ENCODE measurements around the gene P2RY11. TPM values are rescaled to one million over a fixed set of nuclear protein-coding genes. Genes with fewer than 3 reads are reported as not detected.

P2RY11 gene
- total and polyA plus RNA-seq, 12 donors = 0.77 to 21.5 (median 6.5) TPM

- DNase-seq = no peak
- Histone ChIP-seq H3K4me1 (replicated peaks in 1 of 2) (no peaks in the 10 kb centered on the region), H3K36me3 (replicated peaks in 1 of 2) (no peaks in the 10 kb centered on the region), H3K4me3 (no peak overlapping the region), H3K27me3 (no peaks in the 10 kb centered on the region), H3K9me3 (replicated peaks in 1 of 3) (peaks cover 0 to 4% (median 0%) of the 10 kb centered on the region in 3 donors), H3K27ac (no peak overlapping the region)
- 70 to 78% (median 75%) methylated on average over 14 to 22 of the region's 22 CpGs for WGBS, 4 donors
- TF ChIP-seq POLR2A (IDR thresholded peaks at IDR 0.05) = no peak
- TF ChIP-seq, protein P1, sequence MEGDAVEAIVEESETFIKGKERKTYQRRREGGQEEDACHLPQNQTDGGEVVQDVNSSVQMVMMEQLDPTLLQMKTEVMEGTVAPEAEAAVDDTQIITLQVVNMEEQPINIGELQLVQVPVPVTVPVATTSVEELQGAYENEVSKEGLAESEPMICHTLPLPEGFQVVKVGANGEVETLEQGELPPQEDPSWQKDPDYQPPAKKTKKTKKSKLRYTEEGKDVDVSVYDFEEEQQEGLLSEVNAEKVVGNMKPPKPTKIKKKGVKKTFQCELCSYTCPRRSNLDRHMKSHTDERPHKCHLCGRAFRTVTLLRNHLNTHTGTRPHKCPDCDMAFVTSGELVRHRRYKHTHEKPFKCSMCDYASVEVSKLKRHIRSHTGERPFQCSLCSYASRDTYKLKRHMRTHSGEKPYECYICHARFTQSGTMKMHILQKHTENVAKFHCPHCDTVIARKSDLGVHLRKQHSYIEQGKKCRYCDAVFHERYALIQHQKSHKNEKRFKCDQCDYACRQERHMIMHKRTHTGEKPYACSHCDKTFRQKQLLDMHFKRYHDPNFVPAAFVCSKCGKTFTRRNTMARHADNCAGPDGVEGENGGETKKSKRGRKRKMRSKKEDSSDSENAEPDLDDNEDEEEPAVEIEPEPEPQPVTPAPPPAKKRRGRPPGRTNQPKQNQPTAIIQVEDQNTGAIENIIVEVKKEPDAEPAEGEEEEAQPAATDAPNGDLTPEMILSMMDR (IDR thresholded peaks at IDR 0.05) = no peak
- intact Hi-C loops (cut with DNase I) = no loop called here
Observed at GRCh38 chr19:10070730-10071446, 40.6 kb upstream of the P2RY11 start.

- peaks cover 0 to 4% (median 0%) of the 10 kb centered on the region in 3 donors for H3K9me3 ChIP-seq (replicated peaks in 1 of 3)
- no peaks in the 10 kb centered on the region for H3K36me3 ChIP-seq (replicated peaks in 1 of 2)
- intact Hi-C loops (cut with DNase I) = no loop called here
- DNase-seq = no peak
- H3K4me1 ChIP-seq (replicated peaks in 1 of 2) = no peaks in the 10 kb centered on the region
- no peak for TF ChIP-seq POLR2A (IDR thresholded peaks at IDR 0.05)
- TF ChIP-seq, protein P1 (IDR thresholded peaks at IDR 0.05) = peak in 2 of 6 experiments; percentile 8 to 34
- H3K4me3 ChIP-seq = no peak overlapping the region
- H3K27me3 ChIP-seq = no peaks in the 10 kb centered on the region
- whole genome bisulfite sequencing, 4 donors = 10 to 66% (median 53%) methylated on average over 1 to 2 of the region's 2 CpGs
- no peak overlapping the region for H3K27ac ChIP-seq
Observed at GRCh38 chr19:10074153-10074552, 37.3 kb upstream of the P2RY11 start.

GRCh38 chr19:10076535-10076934 lies 35.0 kb upstream of the P2RY11 start:
- TF ChIP-seq POLR2A (IDR thresholded peaks at IDR 0.05) = no peak
- TF ChIP-seq, protein P1 (IDR thresholded peaks at IDR 0.05) = no peak
- H3K27me3 ChIP-seq = no peaks in the 10 kb centered on the region
- WGBS, 4 donors = 76 to 82% (median 80%) methylated on average over 6 of the region's 6 CpGs
- H3K4me3 ChIP-seq = no peak overlapping the region
- H3K27ac ChIP-seq = no peak overlapping the region
- no peaks in the 10 kb centered on the region for H3K4me1 ChIP-seq (replicated peaks in 1 of 2)
- H3K9me3 ChIP-seq (replicated peaks in 1 of 3) = peaks cover 0 to 4% (median 0%) of the 10 kb centered on the region in 3 donors
- H3K36me3 ChIP-seq (replicated peaks in 1 of 2) = no peaks in the 10 kb centered on the region
- intact Hi-C loops (cut with DNase I) = no loop called here
- no peak for DNase-seq

DNA sequence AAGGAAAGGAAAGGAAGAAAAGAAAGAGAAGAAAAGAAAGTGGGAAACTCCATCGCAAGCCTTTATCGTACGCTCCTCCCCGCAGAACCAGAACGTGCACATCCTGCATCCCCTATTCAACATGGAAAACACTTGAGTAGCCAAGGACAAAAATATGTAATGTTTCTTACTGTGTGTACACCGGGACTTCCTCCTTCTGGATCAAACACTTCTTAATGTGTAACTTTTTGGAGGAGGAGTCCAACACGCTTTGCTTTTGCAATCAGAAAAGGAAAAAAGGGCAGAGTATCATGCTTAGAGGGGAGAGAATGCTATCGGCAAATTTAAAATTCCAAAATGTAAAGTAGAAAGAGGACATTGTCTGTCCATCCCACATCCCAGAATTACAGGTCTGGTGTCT lies 33.2 kb upstream of the P2RY11 start:
- no peaks in the 10 kb centered on the region for H3K36me3 ChIP-seq (replicated peaks in 1 of 2)
- no peak overlapping the region for H3K27ac ChIP-seq
- H3K4me1 ChIP-seq (replicated peaks in 1 of 2) = no peaks in the 10 kb centered on the region
- no peak overlapping the region for H3K4me3 ChIP-seq
- peaks cover 0 to 4% (median 0%) of the 10 kb centered on the region in 3 donors for H3K9me3 ChIP-seq (replicated peaks in 1 of 3)
- TF ChIP-seq, protein P1 (IDR thresholded peaks at IDR 0.05) = no peak
- no peak for TF ChIP-seq POLR2A (IDR thresholded peaks at IDR 0.05)
- intact Hi-C loops (cut with DNase I) = no loop called here
- 77 to 80% (median 79%) methylated on average over 8 of the region's 8 CpGs for WGBS, 4 donors
- no peak for DNase-seq
- H3K27me3 ChIP-seq = no peaks in the 10 kb centered on the region
